Measurements from ENCODE around the gene ATP1A4. TPM values are rescaled to one million over a fixed set of nuclear protein-coding genes. Genes with fewer than 3 reads are reported as not detected.

ATP1A4 gene
- total and polyA plus RNA-seq, 10 of the 15 experiments (the other 5 are each of a cell fraction or from before 2014, with no cell fraction given): 0.31 to 1.0 (median 0.54) TPM

DNA sequence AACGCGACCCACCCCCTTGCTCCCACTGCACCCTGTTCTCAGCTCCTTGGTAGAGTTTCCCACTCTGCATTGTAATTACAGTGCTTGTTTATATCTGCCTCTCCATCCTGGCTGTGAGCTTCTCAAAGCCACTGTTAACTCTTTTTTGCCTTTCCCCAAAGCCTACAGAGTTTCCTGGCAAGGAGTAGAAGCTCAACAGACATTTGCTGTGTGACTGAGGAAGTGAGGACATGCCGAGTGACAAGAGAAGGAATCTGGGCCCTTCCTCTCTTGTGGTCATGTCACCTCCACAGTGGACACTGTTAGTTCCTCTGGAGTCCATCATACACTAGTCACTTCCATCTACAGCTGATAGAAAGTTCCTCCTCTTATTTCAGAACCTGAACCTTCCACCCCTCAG, 46.9 kb upstream of the ATP1A4 start:
- no peak overlapping the region for H3K4me2 ChIP-seq (ENCODE audit: control insufficient read depth, insufficient read depth)
- no peaks in the 10 kb centered on the region; a peak in 1 of 4 replicates for H3K27me3 ChIP-seq (replicated peaks in 1 of 2; ENCODE audit: control insufficient read depth in 2 of 2, insufficient read depth in 2 of 2, low read length in 1 of 2)
- DNase-seq (ENCODE audit: low read depth, low spot score) (no peak), FAIRE-seq (no peak), ATAC-seq (no peak)
- intact Hi-C loops (cut with micrococcal nuclease; ENCODE audit: unreplicated experiment): no loop called here
- ChIA-PET CTCF (interaction anchor here (0.6 to 11.6 kb wide), 18 partner anchors 8 to 272 kb away, joined by 3 to 189 read pairs (median 4); partner anchors contain the start of genes CASQ1 and PEX19), POLR2A (no interaction called here), RAD21 (ENCODE audit: unreplicated experiment) (interaction anchor here (1.1 to 6.8 kb wide), 4 partner anchors 89 to 275 kb away, joined by 3 to 85 read pairs (median 24); no protein-coding TSS in a partner anchor), SMC1A (ENCODE audit: uncharacterized antibody, unreplicated experiment) (interaction anchor here (0.7 to 4.9 kb wide), 11 partner anchors 53 to 273 kb away, joined by 3 to 57 read pairs (median 4); partner anchors contain the start of gene CASQ1)
- no TSS peak for BruUV-seq (replicated peaks)
- no peak overlapping the region for H2AFZ ChIP-seq (ENCODE audit: control insufficient read depth, low read depth, low read length)
- no peaks in the 10 kb centered on the region for H3K9me3 ChIP-seq (replicated peaks; ENCODE audit: control insufficient read depth, insufficient read depth, low read length)
- no peaks in the 10 kb centered on the region; a peak in 1 of 4 replicates for H3K36me3 ChIP-seq (ENCODE audit: control insufficient read depth in 2 of 2, insufficient read depth in 2 of 2, low read length in 1 of 2)
- no peaks in the 10 kb centered on the region for H3K79me2 ChIP-seq (ENCODE audit: control insufficient read depth, insufficient read depth, low read length)
- H3K9ac ChIP-seq (ENCODE audit: control insufficient read depth, insufficient read depth, low read length): no peak overlapping the region
- H3K4me3 ChIP-seq: no peak overlapping the region
- no peaks in the 10 kb centered on the region for H4K20me1 ChIP-seq (ENCODE audit: control insufficient read depth, insufficient read depth)
- no peak for TF ChIP-seq MYB (IDR thresholded peaks at IDR 0.05; ENCODE audit: borderline replicate concordance, low read depth, low read length)
- TF ChIP-seq NR2F1 (conservative IDR thresholded peaks at IDR 0.05): no peak
- no peak for TF ChIP-seq RELA (IDR thresholded peaks at IDR 0.05; ENCODE audit: borderline replicate concordance, partially characterized antibody)
- WGBS (ENCODE audit: insufficient coverage, insufficient replicate concordance, low lambda C conversion rate, missing lambda C conversion rate): 90% methylated on average over 3 of the region's 3 CpGs
- no peak overlapping the region for H3K27ac ChIP-seq (ENCODE audit: control insufficient read depth, insufficient read depth)
- in situ Hi-C loops (cut with MboI): no loop called here
- peaks cover 4% of the 10 kb centered on the region for H3K4me1 ChIP-seq (ENCODE audit: control insufficient read depth, insufficient read depth, low read length)

- no peak overlapping the region for H3K4me2 ChIP-seq (ENCODE audit: control insufficient read depth, insufficient read depth)
- POLR2A ChIA-PET: no interaction called here
- in situ Hi-C loops (cut with MboI): no loop called here
- H3K9ac ChIP-seq (ENCODE audit: control insufficient read depth, insufficient read depth, low read length): no peak overlapping the region
- intact Hi-C loops (cut with micrococcal nuclease; ENCODE audit: unreplicated experiment): no loop called here
- H4K20me1 ChIP-seq (ENCODE audit: control insufficient read depth, insufficient read depth): no peaks in the 10 kb centered on the region
- no peak overlapping the region for H3K4me3 ChIP-seq
- no peaks in the 10 kb centered on the region for H3K9me3 ChIP-seq (replicated peaks; ENCODE audit: control insufficient read depth, insufficient read depth, low read length)
- no peak overlapping the region for H2AFZ ChIP-seq (ENCODE audit: control insufficient read depth, low read depth, low read length)
- BruUV-seq (replicated peaks): no TSS peak
- no peak for ATAC-seq
- SMC1A ChIA-PET (ENCODE audit: uncharacterized antibody, unreplicated experiment): interaction anchor here (1.0 to 4.9 kb wide), 9 partner anchors 52 to 271 kb away, joined by 4 to 46 read pairs (median 4); partner anchors contain the start of gene CASQ1
- no peaks in the 10 kb centered on the region for H3K79me2 ChIP-seq (ENCODE audit: control insufficient read depth, insufficient read depth, low read length)
- no peak overlapping the region for H3K27ac ChIP-seq (ENCODE audit: control insufficient read depth, insufficient read depth)
- no peak for FAIRE-seq
- CTCF ChIA-PET: interaction anchor here (0.8 to 11.6 kb wide), 16 partner anchors 9 to 272 kb away, joined by 3 to 189 read pairs (median 4); partner anchors contain the start of genes CASQ1 and PEX19
- RAD21 ChIA-PET (ENCODE audit: unreplicated experiment): interaction anchor here (1.1 to 6.8 kb wide), 5 partner anchors 59 to 272 kb away, joined by 4 to 85 read pairs (median 5); no protein-coding TSS in a partner anchor
- DNase-seq (ENCODE audit: low read depth, low spot score): no peak
- no peaks in the 10 kb centered on the region; a peak in 1 of 4 replicates for H3K27me3 ChIP-seq (replicated peaks in 1 of 2; ENCODE audit: control insufficient read depth in 2 of 2, insufficient read depth in 2 of 2, low read length in 1 of 2)
- TF ChIP-seq EED (IDR thresholded peaks at IDR 0.05; ENCODE audit: low read depth) (no peak), CHD1 (IDR thresholded peaks at IDR 0.05; ENCODE audit: low read depth, low read length) (no peak), EZH2 (IDR thresholded peaks at IDR 0.05; ENCODE audit: borderline replicate concordance, control insufficient read depth, low read depth, low read length) (no peak), NR2C2 (IDR thresholded peaks at IDR 0.05; ENCODE audit: borderline replicate concordance, control insufficient read depth, insufficient read length, low read depth) (no peak), ETV6 (conservative IDR thresholded peaks at IDR 0.05 in 1 of 2, IDR thresholded peaks at IDR 0.05 in 1 of 2; ENCODE audit: borderline replicate concordance in 1 of 2, low read depth in 1 of 2) (no peak)
- TF ChIP-seq, protein P1, sequence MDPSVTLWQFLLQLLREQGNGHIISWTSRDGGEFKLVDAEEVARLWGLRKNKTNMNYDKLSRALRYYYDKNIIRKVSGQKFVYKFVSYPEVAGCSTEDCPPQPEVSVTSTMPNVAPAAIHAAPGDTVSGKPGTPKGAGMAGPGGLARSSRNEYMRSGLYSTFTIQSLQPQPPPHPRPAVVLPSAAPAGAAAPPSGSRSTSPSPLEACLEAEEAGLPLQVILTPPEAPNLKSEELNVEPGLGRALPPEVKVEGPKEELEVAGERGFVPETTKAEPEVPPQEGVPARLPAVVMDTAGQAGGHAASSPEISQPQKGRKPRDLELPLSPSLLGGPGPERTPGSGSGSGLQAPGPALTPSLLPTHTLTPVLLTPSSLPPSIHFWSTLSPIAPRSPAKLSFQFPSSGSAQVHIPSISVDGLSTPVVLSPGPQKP (IDR thresholded peaks at IDR 0.05; ENCODE audit: low read depth, low read length): no peak
- TF ChIP-seq, protein P2, sequence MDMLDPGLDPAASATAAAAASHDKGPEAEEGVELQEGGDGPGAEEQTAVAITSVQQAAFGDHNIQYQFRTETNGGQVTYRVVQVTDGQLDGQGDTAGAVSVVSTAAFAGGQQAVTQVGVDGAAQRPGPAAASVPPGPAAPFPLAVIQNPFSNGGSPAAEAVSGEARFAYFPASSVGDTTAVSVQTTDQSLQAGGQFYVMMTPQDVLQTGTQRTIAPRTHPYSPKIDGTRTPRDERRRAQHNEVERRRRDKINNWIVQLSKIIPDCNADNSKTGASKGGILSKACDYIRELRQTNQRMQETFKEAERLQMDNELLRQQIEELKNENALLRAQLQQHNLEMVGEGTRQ (IDR thresholded peaks at IDR 0.05; ENCODE audit: borderline replicate concordance, low read depth, low read length): no peak
- no peaks in the 10 kb centered on the region; a peak in 1 of 4 replicates for H3K36me3 ChIP-seq (ENCODE audit: control insufficient read depth in 2 of 2, insufficient read depth in 2 of 2, low read length in 1 of 2)
- WGBS (ENCODE audit: insufficient coverage, insufficient replicate concordance, low lambda C conversion rate, missing lambda C conversion rate): 81% methylated on average over 5 of the region's 5 CpGs
- H3K4me1 ChIP-seq (ENCODE audit: control insufficient read depth, insufficient read depth, low read length): peaks cover 4% of the 10 kb centered on the region
Measured at GRCh38 chr1:160105155-160105554, 46.2 kb upstream of the ATP1A4 start.
